ENCODE data around the gene WWOX.

The WWOX gene

DNA sequence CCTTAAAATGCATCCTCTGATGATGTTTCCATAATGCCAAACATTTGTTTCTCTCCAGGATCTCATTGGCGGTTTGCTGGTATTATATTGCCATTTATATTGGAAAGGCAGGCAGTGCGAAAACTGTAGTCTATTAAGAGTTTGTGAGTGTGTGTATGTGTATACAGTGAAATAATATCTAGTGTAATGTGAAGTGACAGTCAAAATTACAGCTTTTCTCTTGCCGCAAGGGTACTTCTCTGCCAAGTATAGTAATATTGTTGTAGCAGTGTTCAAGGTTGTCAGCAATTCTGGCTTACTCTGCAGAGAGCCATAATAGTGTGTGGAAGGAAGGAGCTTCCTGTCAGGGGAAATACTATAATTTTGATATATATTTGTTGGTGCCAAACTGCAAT is 178.6 kb downstream of the WWOX start:
- no peak for DNase-seq

- DNase-seq = no peak
Measured at GRCh38 chr16:78281115-78281514, 181.7 kb downstream of the WWOX start.

- no peak for DNase-seq
Measured at GRCh38 chr16:78283548-78284251, 184.2 kb downstream of the WWOX start.

- DNase-seq = no peak
Measured at GRCh38 chr16:78284326-78284725, 184.9 kb downstream of the WWOX start.

- no peak for DNase-seq
Measured at GRCh38 chr16:78284957-78285434, 185.5 kb downstream of the WWOX start.

- no peak for DNase-seq
Measured at GRCh38 chr16:78285437-78285922, 186.0 kb downstream of the WWOX start.

- DNase-seq = no peak
Measured at GRCh38 chr16:78286065-78286464, 186.6 kb downstream of the WWOX start.

DNA sequence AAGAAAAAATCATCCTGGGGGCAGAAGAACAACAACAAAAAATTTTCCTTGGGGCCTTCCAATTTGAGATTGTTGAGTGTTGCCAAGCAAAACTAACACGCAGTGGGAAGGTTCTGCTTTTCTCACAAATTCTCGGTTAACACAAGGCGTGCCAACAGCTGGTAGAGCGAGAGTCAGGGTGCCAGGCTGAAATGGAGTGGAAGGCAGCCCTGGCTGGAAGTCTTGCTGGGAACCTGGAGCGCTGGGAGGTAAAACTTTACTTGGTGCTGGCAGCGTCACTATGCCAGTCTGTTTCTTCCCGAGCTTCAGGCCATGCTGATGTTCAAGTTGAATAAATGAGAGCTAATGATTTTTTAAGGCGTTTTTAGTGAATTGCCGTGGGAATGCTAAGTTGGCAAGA is 189.4 kb downstream of the WWOX start:
- no peak for DNase-seq

- DNase-seq = no peak
Measured at GRCh38 chr16:78289373-78289772, 189.9 kb downstream of the WWOX start.

GRCh38 chr16:78289844-78290277 is 190.4 kb downstream of the WWOX start:
- no peak for DNase-seq

DNA sequence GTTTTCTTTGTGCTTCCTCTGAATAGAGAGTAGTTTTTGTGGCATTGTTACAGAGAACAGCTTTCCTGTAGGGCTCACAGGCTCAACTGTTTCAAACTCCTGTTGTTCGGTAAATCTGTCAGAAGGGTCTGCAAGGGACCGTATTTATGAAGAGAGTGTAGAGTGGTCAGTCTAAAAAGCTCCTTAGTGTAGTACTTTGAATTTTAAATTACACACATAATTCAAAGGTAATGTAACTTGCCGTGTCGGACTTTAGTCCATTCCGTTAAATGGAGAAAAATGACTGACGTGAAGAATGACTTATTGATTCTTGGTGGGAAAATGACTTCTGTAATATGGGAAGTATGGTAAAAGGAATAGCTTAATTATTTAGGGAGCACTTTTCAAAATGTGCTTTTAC is 190.9 kb downstream of the WWOX start:
- no peak for DNase-seq

- DNase-seq = no peak
Measured at GRCh38 chr16:78290872-78291591, 191.6 kb downstream of the WWOX start.

DNA sequence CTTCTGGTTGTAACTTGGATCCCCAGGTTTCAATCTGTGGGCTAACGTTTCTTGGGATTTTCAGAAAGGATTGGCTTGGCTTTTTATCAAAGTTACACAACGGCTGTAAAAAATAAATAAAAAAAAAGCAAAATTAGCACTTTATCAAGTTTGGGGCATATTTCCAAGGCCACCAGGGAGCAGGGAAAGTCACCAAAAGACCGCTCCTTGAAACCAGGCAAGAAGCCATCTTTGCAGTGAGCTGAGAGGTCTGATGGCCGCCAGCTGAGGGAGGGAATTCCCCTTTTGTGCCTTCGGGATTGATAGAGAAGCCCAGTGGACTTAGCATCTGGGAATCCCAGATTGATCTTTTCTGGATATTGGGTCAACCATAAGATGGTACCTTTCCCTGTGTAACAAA is 192.2 kb downstream of the WWOX start:
- DNase-seq = no peak

DNA sequence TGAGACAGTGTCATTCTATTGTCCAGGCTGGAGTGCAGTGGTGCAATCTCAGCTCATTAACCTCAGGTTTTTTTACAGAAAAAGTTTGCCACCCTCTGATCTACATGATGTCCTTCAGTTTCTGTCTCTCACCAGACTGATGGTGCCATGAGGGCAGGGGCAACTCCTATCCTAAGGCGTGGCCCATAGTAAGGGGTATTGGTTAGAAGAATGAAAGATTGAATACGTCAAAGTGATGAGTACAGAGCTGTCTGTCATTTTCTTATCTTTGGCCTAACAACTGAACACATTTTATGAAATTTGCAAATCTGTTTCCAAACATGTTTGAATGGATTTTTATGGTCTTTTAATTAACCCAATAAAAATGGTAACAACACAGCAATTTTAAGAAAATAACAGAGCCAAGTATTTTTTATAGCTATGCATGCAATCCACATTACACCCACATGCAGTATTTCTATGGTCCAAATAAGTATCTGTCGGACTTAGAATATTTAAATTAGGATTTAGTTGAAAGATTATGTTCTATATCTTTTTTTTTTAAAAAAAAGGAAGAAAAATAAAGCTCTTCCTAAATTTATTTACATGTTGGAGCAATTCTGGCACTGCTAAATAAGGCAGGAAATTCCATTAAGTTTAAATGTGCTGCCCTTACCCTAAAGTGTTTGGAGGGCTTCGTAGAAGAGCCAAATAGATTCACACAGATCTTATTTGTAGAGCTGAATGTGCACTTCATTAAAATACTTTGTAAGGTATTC is 192.8 kb downstream of the WWOX start:
- DNase-seq = no peak

GRCh38 chr16:78292844-78293380 is 193.5 kb downstream of the WWOX start:
- no peak for DNase-seq

DNA sequence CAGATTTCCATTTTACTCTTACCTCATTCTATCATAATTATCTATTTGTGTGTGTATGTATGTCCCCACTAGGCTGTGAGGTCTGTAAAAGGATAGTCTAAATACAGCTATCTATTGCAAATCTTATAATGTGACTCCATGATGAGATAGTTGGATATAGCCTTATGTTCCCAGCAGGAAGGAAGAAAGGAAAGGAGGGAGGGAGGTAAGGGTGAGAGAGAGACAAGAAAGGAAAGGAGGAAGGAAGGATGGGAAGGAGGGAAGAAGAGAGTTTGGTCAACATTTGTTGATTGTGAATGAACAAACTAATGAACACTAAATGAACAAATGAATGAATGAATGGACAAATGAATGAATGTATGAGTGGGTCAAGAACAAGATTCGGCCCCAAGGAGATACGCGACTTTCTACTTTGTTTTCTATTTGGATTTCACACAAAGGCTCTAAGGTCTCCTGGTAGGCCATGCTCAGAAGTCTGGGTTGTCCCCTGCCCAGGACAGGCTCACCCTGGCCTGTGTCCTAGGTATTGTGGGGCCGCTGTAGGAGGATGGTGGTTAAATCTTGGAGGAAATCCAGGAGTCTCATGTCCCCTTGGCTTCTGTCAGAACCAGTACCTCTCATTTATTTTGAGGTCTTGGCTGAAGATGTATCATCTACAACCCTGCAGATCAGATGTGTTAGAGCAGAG is 195.2 kb downstream of the WWOX start:
- no peak for DNase-seq

DNA sequence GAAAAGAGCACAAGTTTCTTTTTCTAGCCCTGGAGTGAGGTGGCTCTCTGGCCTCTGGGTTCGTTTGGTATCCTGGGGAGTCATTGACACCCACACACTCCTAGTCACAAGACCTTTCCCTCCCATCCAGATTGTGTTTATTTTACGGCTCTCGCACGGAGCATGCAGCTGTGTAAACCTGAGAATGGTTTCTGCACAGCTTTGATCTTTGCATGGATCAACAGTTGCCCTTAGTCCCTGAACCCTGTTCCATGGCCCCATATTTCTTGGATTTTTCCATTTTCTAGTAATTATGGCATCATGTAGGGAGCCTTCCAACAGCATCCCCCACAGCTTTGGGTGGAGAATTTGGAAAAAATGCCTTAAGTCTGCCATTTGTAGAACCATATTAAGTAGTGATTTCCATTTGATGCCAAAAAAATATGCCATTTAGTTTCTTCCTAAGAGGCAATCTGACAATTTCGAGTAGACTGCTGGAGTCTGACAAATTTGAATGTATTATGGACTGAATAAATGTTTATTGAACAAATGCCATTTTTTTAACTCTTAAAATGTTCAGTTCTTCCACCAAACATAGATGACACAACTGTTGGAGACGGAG is 197.7 kb downstream of the WWOX start:
- no peak for DNase-seq

DNA sequence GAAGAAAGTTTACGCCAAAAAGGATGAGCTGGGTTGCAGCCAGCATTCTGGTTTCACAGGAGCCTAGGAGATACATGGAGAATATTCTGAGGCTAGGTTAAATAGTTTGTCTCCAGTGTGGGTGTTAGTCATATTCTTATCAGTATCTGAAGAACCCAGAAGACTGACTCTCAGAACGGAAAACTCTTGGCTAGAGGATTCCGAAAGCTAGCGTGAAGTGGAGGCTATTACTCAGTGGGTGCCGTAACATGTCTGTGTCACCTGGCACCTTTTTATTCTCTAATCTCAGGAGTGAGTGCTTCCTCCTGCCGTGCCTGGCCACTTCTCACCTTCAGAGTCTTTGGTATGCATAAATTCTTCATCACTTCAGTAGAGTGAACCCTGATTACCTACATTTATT is 199.5 kb downstream of the WWOX start:
- DNase-seq = no peak

GRCh38 chr16:78300469-78300868 is 201.0 kb downstream of the WWOX start:
- DNase-seq = no peak

- no peak for DNase-seq
Measured at GRCh38 chr16:78303946-78304345, 204.5 kb downstream of the WWOX start.

DNA sequence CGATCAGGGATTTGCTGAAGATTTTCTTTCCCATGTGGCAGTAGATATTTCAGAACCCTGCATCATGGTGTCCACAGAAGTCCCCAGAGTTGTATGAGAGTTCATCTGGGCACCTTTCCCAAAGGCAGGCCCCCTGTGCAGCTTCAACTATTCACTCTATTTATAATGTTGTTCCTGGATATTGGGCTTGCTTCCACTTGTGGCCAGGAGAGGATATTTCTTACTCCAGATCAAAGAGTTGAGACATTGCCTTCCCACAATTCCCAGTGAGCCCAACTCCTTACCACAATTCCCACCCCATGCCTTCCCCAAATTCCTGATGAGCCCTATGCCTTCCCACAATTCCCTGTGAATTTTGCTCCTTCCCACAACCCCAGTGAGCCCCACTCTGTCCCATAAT is 206.9 kb downstream of the WWOX start:
- DNase-seq = no peak

DNA sequence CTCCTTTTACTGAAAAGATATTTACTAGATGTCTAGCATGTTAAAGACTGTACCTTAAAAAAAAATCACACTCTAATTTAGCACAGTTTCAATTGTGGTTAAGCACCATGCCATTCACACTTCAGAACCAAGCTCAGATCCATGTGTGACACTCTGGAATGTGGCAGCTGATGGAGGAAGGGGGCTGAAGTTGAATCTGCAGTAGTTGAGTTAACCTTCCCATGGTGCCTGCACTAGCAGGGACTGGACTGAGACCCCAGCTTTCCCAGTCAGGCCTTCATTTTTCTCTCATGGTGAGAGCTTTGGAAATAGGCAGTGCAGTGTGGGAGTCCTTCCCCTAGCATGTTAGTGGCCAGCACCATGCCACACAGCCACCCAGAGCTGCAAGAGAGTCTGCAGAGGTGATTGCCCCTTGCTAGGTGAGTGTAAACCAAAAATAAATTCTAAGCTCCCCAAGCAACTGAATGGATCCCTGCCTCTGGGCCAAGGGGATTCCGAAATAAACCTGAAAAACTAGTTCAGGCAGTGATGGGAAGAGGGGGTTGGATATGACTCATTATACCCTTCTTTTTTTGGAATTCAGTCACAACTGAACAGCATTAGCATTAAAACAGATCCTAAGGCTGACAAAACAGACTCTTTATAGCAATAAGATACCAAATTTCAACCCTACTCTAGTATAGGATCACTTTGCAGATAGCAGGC is 208.5 kb downstream of the WWOX start:
- no peak for DNase-seq
